HG03139 (cell line): Measurements from ENCODE around the gene TUG1.

Source experiments
- ATAC-seq: cut with Tn5 transposase; IDR thresholded peaks from one replicate; pipeline ENCODE4 v1.9.1; 2021; ENCODE audit not compliant: unreplicated experiment

TUG1 gene

GRCh38 chr22:30968924-30969531 is at the start of gene TUG1:
Gene TUG1, plus strand, starts transcription at chr22:30969265.
- peak; percentile 77 for ATAC-seq

GRCh38 chr22:30919973-30920372 is 49.1 kb upstream of the TUG1 start:
- ATAC-seq: no peak

GRCh38 chr22:30920407-30920806 is 48.7 kb upstream of the TUG1 start:
- ATAC-seq: no peak

- ATAC-seq: no peak
Measured at GRCh38 chr22:30921108-30921507, 48.0 kb upstream of the TUG1 start.

- no peak for ATAC-seq
Measured at GRCh38 chr22:30922151-30922611, 46.9 kb upstream of the TUG1 start.

GRCh38 chr22:30923168-30923900 is 45.7 kb upstream of the TUG1 start:
- no peak for ATAC-seq

GRCh38 chr22:30925667-30926066 is 43.4 kb upstream of the TUG1 start:
- ATAC-seq: no peak

GRCh38 chr22:30926706-30927105 is 42.4 kb upstream of the TUG1 start:
- ATAC-seq: no peak

- no peak for ATAC-seq
Measured at GRCh38 chr22:30927806-30928205, 41.3 kb upstream of the TUG1 start.

GRCh38 chr22:30928401-30928800 is 40.7 kb upstream of the TUG1 start:
- ATAC-seq: no peak

GRCh38 chr22:30930228-30930627 is 38.8 kb upstream of the TUG1 start:
- ATAC-seq: no peak

- ATAC-seq: no peak
Measured at GRCh38 chr22:30931541-30932300, 37.3 kb upstream of the TUG1 start.

GRCh38 chr22:30932661-30933060 is 36.4 kb upstream of the TUG1 start:
- ATAC-seq: no peak

- no peak for ATAC-seq
Measured at GRCh38 chr22:30933457-30933856, 35.6 kb upstream of the TUG1 start.

- ATAC-seq: no peak
Measured at GRCh38 chr22:30934053-30934452, 35.0 kb upstream of the TUG1 start.

- no peak for ATAC-seq
Measured at GRCh38 chr22:30940685-30941362, 28.2 kb upstream of the TUG1 start.

GRCh38 chr22:30941363-30941740 is 27.7 kb upstream of the TUG1 start:
- ATAC-seq: no peak

GRCh38 chr22:30943368-30943767 is 25.7 kb upstream of the TUG1 start:
- no peak for ATAC-seq

- ATAC-seq: no peak
Measured at GRCh38 chr22:30944986-30945385, 24.1 kb upstream of the TUG1 start.

GRCh38 chr22:30945653-30946052 is 23.4 kb upstream of the TUG1 start:
- no peak for ATAC-seq

- ATAC-seq: no peak
Measured at GRCh38 chr22:30946354-30946753, 22.7 kb upstream of the TUG1 start.
